Body of pancreas (tissue), 4 donors: ENCODE data around the gene COQ5.

Source experiments
- POLR2A ChIP-seq, 3 donors: fragments of 450-650 bp; IDR thresholded peaks; one replicate each; pipeline ENCODE4 v1.6.1; 2016; ENCODE audit warnings: antibody characterized with exemption in 3 of 3, mild to moderate bottlenecking in 2 of 3
- TF ChIP-seq, protein P1 (sequence below), 7 experiments: fragments of 450-650 bp in 4 of 7; fragments of 200-600 bp in 3 of 7; sonication (generic) in 3 of 7; IDR thresholded peaks; one replicate each; pipeline ENCODE4 v1.5.1; 2016 to 2019; ENCODE audit warnings: antibody characterized with exemption in 7 of 7

DNA sequence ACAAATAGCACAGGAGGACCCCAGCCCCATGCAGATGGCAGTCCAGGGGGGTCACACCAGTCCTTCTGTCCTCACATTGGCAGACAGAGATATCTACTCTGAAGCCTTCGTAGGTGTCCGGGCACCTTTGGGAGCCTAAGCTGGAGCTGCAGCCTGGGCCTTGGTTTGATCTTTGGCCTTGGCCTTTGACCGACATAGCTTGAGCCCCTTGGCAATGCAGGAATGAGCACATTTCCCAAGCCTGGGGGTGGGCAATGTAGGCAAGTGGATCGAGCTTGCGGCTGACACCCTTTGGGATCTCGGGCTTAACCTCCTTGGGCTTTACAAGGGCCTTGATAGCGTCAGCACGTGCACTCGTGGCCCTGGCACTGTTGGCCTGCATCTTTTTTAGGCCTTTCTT, 6.4 kb downstream of the COQ5 start:
- TF ChIP-seq, protein P1, sequence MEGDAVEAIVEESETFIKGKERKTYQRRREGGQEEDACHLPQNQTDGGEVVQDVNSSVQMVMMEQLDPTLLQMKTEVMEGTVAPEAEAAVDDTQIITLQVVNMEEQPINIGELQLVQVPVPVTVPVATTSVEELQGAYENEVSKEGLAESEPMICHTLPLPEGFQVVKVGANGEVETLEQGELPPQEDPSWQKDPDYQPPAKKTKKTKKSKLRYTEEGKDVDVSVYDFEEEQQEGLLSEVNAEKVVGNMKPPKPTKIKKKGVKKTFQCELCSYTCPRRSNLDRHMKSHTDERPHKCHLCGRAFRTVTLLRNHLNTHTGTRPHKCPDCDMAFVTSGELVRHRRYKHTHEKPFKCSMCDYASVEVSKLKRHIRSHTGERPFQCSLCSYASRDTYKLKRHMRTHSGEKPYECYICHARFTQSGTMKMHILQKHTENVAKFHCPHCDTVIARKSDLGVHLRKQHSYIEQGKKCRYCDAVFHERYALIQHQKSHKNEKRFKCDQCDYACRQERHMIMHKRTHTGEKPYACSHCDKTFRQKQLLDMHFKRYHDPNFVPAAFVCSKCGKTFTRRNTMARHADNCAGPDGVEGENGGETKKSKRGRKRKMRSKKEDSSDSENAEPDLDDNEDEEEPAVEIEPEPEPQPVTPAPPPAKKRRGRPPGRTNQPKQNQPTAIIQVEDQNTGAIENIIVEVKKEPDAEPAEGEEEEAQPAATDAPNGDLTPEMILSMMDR (IDR thresholded peaks at IDR 0.05): no peak
- no peak for TF ChIP-seq POLR2A (IDR thresholded peaks at IDR 0.05)
